ENCODE data around the gene CCDC32. TPM values are rescaled to one million over a fixed set of nuclear protein-coding genes. Genes with fewer than 3 reads are reported as not detected.

CCDC32 gene
- total and polyA plus RNA-seq, 2 of the 13 experiments (the other 11 are each of a cell fraction or from before 2014, with no cell fraction given), result 10.8 to 23.2 TPM

DNA sequence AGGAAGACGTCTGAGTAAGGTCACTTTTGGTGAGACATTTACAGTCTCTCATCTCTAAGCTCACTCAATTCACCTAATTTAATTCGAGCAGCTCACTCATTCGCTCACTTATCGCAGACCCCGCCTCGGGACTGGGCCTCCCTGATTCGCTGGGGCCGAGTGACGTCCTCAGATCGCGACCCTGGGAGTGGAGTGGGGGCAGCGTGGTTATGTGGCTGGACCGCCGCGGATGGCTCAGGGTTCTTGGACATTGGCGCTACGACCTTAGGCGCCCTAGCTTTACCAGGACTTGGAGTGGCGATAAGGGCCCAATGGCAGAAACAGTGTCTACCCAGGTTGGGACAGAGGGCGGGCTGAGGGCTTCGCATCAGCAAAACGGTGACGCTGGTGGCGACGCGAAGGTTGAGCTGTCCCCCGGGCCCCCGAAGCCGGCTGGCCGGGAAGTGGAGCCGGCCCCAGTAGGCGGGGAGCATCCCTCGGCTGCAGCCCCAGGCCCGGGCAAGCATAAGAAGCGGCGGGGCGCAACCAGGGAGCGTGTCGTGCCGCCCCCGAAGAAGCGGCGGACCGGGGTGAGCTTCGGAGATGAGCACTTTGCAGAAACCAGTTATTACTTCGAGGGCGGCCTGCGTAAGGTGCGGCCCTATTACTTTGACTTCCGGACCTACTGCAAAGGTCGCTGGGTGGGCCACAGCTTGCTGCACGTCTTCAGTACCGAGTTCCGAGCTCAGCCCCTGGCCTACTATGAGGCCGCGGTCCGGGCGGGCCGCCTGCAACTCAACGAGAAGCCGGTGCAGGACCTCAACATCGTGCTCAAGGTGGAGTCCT lies 4.5 kb upstream of the CCDC32 start, which contains the start of gene RPUSD2 (continued):
- TF ChIP-seq PHB2 (IDR thresholded peaks at IDR 0.05; ENCODE audit: partially characterized antibody) (no peak), TBX3 (IDR thresholded peaks at IDR 0.05; ENCODE audit: borderline replicate concordance) (no peak), HNRNPUL1 (IDR thresholded peaks at IDR 0.05; ENCODE audit: low read depth, low read length) (no peak), CHCHD3 (CRISPR knock-in tag; IDR thresholded peaks at IDR 0.05) (no peak), PITX1 (CRISPR knock-in tag; IDR thresholded peaks at IDR 0.05) (peak; percentile 53), MIXL1 (CRISPR knock-in tag; IDR thresholded peaks at IDR 0.05) (0 out of 2 replicates have a peak, but pooled peaks have one; percentile 54), TOPORS (CRISPR knock-in tag; IDR thresholded peaks at IDR 0.05) (0 out of 2 replicates have a peak, but pooled peaks have one; percentile 43), ZBTB7A (CRISPR knock-in tag; IDR thresholded peaks at IDR 0.05) (no peak), CAMTA2 (CRISPR knock-in tag; IDR thresholded peaks at IDR 0.05; ENCODE audit: borderline replicate concordance) (no peak; the same call in 1 of the 2 replicates), CENPX (CRISPR knock-in tag; IDR thresholded peaks at IDR 0.05) (no peak), ZBTB7B (CRISPR knock-in tag; IDR thresholded peaks at IDR 0.05) (peak; percentile 77; the same call in 1 of the 2 replicates), GABPA (IDR thresholded peaks at IDR 0.05; ENCODE audit: low read depth, low read length) (no peak), GABPA (CRISPR knock-in tag; IDR thresholded peaks at IDR 0.05; ENCODE audit: low read depth) (0 out of 2 replicates have a peak, but pooled peaks have one; percentile 21), ZNF761 (CRISPR knock-in tag; conservative IDR thresholded peaks at IDR 0.05) (0 out of 2 replicates have a peak, but pooled peaks have one; percentile 46), CBX1 (IDR thresholded peaks at IDR 0.05; ENCODE audit: low read depth) (peak; percentile 79), ZNF652 (CRISPR knock-in tag; IDR thresholded peaks at IDR 0.05; ENCODE audit: borderline replicate concordance, low read depth) (no peak; the same call in 1 of the 2 replicates), TP53 (CRISPR knock-in tag; conservative IDR thresholded peaks at IDR 0.05) (no peak), NKX3-1 (CRISPR knock-in tag; IDR thresholded peaks at IDR 0.05) (no peak), MYC (CRISPR knock-in tag; IDR thresholded peaks at IDR 0.05; ENCODE audit: borderline replicate concordance) (peak; percentile 85; the same call in 1 of the 2 replicates)
- TF ChIP-seq, protein P1, sequence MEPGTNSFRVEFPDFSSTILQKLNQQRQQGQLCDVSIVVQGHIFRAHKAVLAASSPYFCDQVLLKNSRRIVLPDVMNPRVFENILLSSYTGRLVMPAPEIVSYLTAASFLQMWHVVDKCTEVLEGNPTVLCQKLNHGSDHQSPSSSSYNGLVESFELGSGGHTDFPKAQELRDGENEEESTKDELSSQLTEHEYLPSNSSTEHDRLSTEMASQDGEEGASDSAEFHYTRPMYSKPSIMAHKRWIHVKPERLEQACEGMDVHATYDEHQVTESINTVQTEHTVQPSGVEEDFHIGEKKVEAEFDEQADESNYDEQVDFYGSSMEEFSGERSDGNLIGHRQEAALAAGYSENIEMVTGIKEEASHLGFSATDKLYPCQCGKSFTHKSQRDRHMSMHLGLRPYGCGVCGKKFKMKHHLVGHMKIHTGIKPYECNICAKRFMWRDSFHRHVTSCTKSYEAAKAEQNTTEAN (CRISPR knock-in tag; conservative IDR thresholded peaks at IDR 0.05), result no peak
- TF ChIP-seq, protein P2, sequence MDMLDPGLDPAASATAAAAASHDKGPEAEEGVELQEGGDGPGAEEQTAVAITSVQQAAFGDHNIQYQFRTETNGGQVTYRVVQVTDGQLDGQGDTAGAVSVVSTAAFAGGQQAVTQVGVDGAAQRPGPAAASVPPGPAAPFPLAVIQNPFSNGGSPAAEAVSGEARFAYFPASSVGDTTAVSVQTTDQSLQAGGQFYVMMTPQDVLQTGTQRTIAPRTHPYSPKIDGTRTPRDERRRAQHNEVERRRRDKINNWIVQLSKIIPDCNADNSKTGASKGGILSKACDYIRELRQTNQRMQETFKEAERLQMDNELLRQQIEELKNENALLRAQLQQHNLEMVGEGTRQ (IDR thresholded peaks at IDR 0.05; ENCODE audit: low read depth, low read length), result no peak
- TF ChIP-seq, protein P2 (CRISPR knock-in tag; IDR thresholded peaks at IDR 0.05; ENCODE audit: borderline replicate concordance), result no peak; the same call in 1 of the 2 replicates
- TF ChIP-seq, protein P3, sequence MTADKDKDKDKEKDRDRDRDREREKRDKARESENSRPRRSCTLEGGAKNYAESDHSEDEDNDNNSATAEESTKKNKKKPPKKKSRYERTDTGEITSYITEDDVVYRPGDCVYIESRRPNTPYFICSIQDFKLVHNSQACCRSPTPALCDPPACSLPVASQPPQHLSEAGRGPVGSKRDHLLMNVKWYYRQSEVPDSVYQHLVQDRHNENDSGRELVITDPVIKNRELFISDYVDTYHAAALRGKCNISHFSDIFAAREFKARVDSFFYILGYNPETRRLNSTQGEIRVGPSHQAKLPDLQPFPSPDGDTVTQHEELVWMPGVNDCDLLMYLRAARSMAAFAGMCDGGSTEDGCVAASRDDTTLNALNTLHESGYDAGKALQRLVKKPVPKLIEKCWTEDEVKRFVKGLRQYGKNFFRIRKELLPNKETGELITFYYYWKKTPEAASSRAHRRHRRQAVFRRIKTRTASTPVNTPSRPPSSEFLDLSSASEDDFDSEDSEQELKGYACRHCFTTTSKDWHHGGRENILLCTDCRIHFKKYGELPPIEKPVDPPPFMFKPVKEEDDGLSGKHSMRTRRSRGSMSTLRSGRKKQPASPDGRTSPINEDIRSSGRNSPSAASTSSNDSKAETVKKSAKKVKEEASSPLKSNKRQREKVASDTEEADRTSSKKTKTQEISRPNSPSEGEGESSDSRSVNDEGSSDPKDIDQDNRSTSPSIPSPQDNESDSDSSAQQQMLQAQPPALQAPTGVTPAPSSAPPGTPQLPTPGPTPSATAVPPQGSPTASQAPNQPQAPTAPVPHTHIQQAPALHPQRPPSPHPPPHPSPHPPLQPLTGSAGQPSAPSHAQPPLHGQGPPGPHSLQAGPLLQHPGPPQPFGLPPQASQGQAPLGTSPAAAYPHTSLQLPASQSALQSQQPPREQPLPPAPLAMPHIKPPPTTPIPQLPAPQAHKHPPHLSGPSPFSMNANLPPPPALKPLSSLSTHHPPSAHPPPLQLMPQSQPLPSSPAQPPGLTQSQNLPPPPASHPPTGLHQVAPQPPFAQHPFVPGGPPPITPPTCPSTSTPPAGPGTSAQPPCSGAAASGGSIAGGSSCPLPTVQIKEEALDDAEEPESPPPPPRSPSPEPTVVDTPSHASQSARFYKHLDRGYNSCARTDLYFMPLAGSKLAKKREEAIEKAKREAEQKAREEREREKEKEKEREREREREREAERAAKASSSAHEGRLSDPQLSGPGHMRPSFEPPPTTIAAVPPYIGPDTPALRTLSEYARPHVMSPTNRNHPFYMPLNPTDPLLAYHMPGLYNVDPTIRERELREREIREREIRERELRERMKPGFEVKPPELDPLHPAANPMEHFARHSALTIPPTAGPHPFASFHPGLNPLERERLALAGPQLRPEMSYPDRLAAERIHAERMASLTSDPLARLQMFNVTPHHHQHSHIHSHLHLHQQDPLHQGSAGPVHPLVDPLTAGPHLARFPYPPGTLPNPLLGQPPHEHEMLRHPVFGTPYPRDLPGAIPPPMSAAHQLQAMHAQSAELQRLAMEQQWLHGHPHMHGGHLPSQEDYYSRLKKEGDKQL (CRISPR knock-in tag; IDR thresholded peaks at IDR 0.05; ENCODE audit: low read depth), result no peak
